Prostate gland (tissue), 2 donors: ENCODE measurements around the gene ALDH1A2. TPM values are rescaled to one million over a fixed set of nuclear protein-coding genes. Genes with fewer than 3 reads are reported as not detected.

Experiments used
- DNase-seq: peaks from one replicate; pipeline ENCODE4 v3.0.0-alpha.2; 2019; ENCODE audit warnings: low spot score
- H3K27ac ChIP-seq, 2 donors: fragments of 200-600 bp; sonication (generic); 2 replicates each; pipeline ENCODE4 v1.5.1; 2017 to 2019
- H3K27me3 ChIP-seq: fragments of 200-600 bp; sonication (generic); replicated peaks from 2 replicates; pipeline ENCODE4 v1.5.1; 2019; ENCODE audit not compliant: insufficient read depth
- H3K36me3 ChIP-seq, 2 donors: fragments of 200-600 bp; sonication (generic); 1 replicate in 1 of 2; 2 replicates in 1 of 2; pipeline versions ENCODE4 v1.5.1 to v1.8.1; 2017 to 2019
- H3K4me1 ChIP-seq: fragments of 200-600 bp; sonication (generic); replicated peaks from 2 replicates; pipeline ENCODE4 v1.5.1; 2019
- H3K4me3 ChIP-seq, 2 donors: fragments of 200-600 bp; sonication (generic); 2 replicates each; pipeline ENCODE4 v1.5.1; 2017 to 2019
- H3K9me3 ChIP-seq: fragments of 200-600 bp; sonication (generic); 2 replicates; pipeline ENCODE4 v1.5.1; 2017
- POLR2A ChIP-seq: fragments of 450-650 bp; IDR thresholded peaks from one replicate; pipeline ENCODE4 v1.6.1; 2016; ENCODE audit warnings: antibody characterized with exemption, mild to moderate bottlenecking
- POLR2AphosphoS5 ChIP-seq: sonication (generic); formaldehyde crosslinking; IDR thresholded peaks from one replicate; pipeline ENCODE4 v1.6.1; 2017; ENCODE audit warnings: antibody characterized with exemption
- whole genome bisulfite sequencing: methylation state at CpG from one replicate; pipeline ENCODE4 v1.1.5; 2018; 5-methylcytosine and 5-hydroxymethylcytosine counted together
- intact Hi-C: fragments of 100-400 bp; cut with DNase I; formaldehyde crosslinking; loops from one replicate; pipeline ENCODE4 v1.14.2; 2022
- total RNA-seq, 2 donors: library from RNA; depleted of rRNA; stranded (reverse); fragments of >200 nt; gene quantifications; one replicate each; pipeline ENCODE4 v1.1.0, GENCODE V29; 2016
- TF ChIP-seq, protein P1 (sequence below), 4 experiments: fragments of 200-600 bp in 2 of 4; fragments of 450-650 bp in 2 of 4; sonication (generic) in 2 of 4; IDR thresholded peaks; 1 replicate in 3 of 4; 2 replicates in 1 of 4; pipeline ENCODE4 v1.5.1; 2016 to 2019; ENCODE audit warnings: antibody characterized with exemption in 4 of 4, mild to moderate bottlenecking in 2 of 4, moderate library complexity in 2 of 4

The ALDH1A2 gene
- total RNA-seq, 2 donors from 2014 or later: 8.2 to 65.0 TPM

- Histone ChIP-seq H3K36me3 (no peaks in the 10 kb centered on the region), H3K4me3 (no peak overlapping the region), H3K27ac (no peak overlapping the region), H3K9me3 (no peaks in the 10 kb centered on the region), H3K27me3 (no peaks in the 10 kb centered on the region), H3K4me1 (peaks cover 8% of the 10 kb centered on the region)
- DNase-seq: no peak
- no peak for TF ChIP-seq POLR2AphosphoS5
- TF ChIP-seq, protein P1, sequence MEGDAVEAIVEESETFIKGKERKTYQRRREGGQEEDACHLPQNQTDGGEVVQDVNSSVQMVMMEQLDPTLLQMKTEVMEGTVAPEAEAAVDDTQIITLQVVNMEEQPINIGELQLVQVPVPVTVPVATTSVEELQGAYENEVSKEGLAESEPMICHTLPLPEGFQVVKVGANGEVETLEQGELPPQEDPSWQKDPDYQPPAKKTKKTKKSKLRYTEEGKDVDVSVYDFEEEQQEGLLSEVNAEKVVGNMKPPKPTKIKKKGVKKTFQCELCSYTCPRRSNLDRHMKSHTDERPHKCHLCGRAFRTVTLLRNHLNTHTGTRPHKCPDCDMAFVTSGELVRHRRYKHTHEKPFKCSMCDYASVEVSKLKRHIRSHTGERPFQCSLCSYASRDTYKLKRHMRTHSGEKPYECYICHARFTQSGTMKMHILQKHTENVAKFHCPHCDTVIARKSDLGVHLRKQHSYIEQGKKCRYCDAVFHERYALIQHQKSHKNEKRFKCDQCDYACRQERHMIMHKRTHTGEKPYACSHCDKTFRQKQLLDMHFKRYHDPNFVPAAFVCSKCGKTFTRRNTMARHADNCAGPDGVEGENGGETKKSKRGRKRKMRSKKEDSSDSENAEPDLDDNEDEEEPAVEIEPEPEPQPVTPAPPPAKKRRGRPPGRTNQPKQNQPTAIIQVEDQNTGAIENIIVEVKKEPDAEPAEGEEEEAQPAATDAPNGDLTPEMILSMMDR (IDR thresholded peaks at IDR 0.05): no peak
- TF ChIP-seq POLR2A: no peak
- WGBS: 98% methylated on average over 6 of the region's 6 CpGs
- intact Hi-C loops: no loop called here
Observed at GRCh38 chr15:57927091-57927631, 138.3 kb downstream of the ALDH1A2 start.

- TF ChIP-seq POLR2A (no peak), POLR2AphosphoS5 (no peak)
- TF ChIP-seq, protein P1 (IDR thresholded peaks at IDR 0.05): no peak
- peaks cover 8% of the 10 kb centered on the region for H3K4me1 ChIP-seq
- no peak overlapping the region for H3K27ac ChIP-seq
- DNase-seq: no peak
- intact Hi-C loops: no loop called here
- H3K9me3 ChIP-seq: no peaks in the 10 kb centered on the region
- H3K4me3 ChIP-seq: no peak overlapping the region
- no peaks in the 10 kb centered on the region for H3K36me3 ChIP-seq
- no peaks in the 10 kb centered on the region for H3K27me3 ChIP-seq
- WGBS: 94% methylated on average over 3 of the region's 3 CpGs
Observed at GRCh38 chr15:57925650-57926049, 139.9 kb downstream of the ALDH1A2 start.

DNA sequence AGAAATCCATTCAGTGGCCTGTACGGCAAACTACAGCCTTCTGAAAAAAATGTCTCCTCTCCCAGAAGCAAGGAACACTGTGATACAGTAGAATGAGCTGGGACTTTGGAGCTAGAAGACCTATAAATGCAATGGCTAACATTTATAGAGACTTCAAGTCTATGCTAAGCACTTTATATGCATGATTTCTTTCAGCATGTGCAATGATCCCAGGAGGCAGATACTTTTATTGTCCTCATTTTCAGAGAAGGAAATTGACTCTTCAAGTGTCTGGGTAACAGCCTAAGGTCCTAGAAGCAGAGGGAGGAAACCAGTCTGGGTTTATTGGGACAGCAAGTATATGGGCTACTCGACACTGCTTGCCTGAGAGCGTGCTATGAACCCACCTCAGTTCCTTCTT is 140.9 kb downstream of the ALDH1A2 start:
- no peaks in the 10 kb centered on the region for H3K36me3 ChIP-seq
- no peaks in the 10 kb centered on the region for H3K27me3 ChIP-seq
- no peak overlapping the region for H3K4me3 ChIP-seq
- TF ChIP-seq, protein P1 (IDR thresholded peaks at IDR 0.05): no peak
- TF ChIP-seq POLR2A (no peak), POLR2AphosphoS5 (no peak)
- intact Hi-C loops: no loop called here
- no peak overlapping the region for H3K27ac ChIP-seq
- 71% methylated on average over 3 of the region's 3 CpGs for WGBS
- H3K4me1 ChIP-seq: peaks cover 8% of the 10 kb centered on the region
- H3K9me3 ChIP-seq: no peaks in the 10 kb centered on the region
- DNase-seq: no peak

GRCh38 chr15:57923750-57924149 is 141.8 kb downstream of the ALDH1A2 start:
- H3K27ac ChIP-seq: no peak overlapping the region
- no peaks in the 10 kb centered on the region for H3K9me3 ChIP-seq
- no peaks in the 10 kb centered on the region for H3K36me3 ChIP-seq
- H3K4me3 ChIP-seq: no peak overlapping the region
- peak; percentile 11 for DNase-seq
- H3K4me1 ChIP-seq: peaks cover 8% of the 10 kb centered on the region
- TF ChIP-seq POLR2AphosphoS5 (no peak), POLR2A (no peak)
- TF ChIP-seq, protein P1 (IDR thresholded peaks at IDR 0.05): no peak
- intact Hi-C loops: no loop called here
- no peaks in the 10 kb centered on the region for H3K27me3 ChIP-seq
- WGBS: 40% methylated on average over 3 of the region's 3 CpGs

- no peak overlapping the region for H3K27ac ChIP-seq
- intact Hi-C loops: no loop called here
- TF ChIP-seq POLR2A: no peak
- no peak for TF ChIP-seq POLR2AphosphoS5
- TF ChIP-seq, protein P1 (IDR thresholded peaks at IDR 0.05): no peak
- H3K4me1 ChIP-seq: peaks cover 8% of the 10 kb centered on the region
- no peaks in the 10 kb centered on the region for H3K36me3 ChIP-seq
- no peaks in the 10 kb centered on the region for H3K27me3 ChIP-seq
- no peak overlapping the region for H3K4me3 ChIP-seq
- no peak for DNase-seq
- 37% methylated on average over 1 of the region's 1 CpG for WGBS
- no peaks in the 10 kb centered on the region for H3K9me3 ChIP-seq
Observed at GRCh38 chr15:57923306-57923705, 142.2 kb downstream of the ALDH1A2 start.
